HepG2 (cell line): ENCODE measurements around the gene MEGF6. TPM values are rescaled to one million over a fixed set of nuclear protein-coding genes. Genes with fewer than 3 reads are reported as not detected.
A peak's percentile ranks its signal among the peaks of the same experiment; 100 is the strongest.

Experiments used
- ATF2 ChIP-seq: sonication (generic); formaldehyde crosslinking; IDR thresholded peaks from 2 replicates; pipeline ENCODE4 v1.4.0; 2020; ENCODE audit warnings: missing genetic modification reagents
- BATF2 ChIP-seq: sonication (generic); formaldehyde crosslinking; IDR thresholded peaks from 2 replicates; pipeline ENCODE4 v1.8.0; 2022; ENCODE audit warnings: mild to moderate bottlenecking, missing genetic modification reagents, moderate library complexity
- BCL6 ChIP-seq: IDR thresholded peaks from 2 replicates; pipeline ENCODE4 v1.6.1; 2016; ENCODE audit warnings: missing genetic modification reagents, missing compliant biosample characterization
- FOXA3 ChIP-seq: IDR thresholded peaks from 2 replicates; pipeline ENCODE4 v1.6.1; 2016; ENCODE audit warnings: missing genetic modification reagents, missing compliant biosample characterization
- GPN1 ChIP-seq: sonication (generic); formaldehyde crosslinking; IDR thresholded peaks from 2 replicates; pipeline ENCODE4 v1.5.1; 2020; ENCODE audit warnings: missing genetic modification reagents, borderline replicate concordance
- IRF1 ChIP-seq: sonication (generic); formaldehyde crosslinking; IDR thresholded peaks from 2 replicates; pipeline ENCODE4 v1.4.0; 2020; ENCODE audit warnings: low read depth, mild to moderate bottlenecking, missing genetic modification reagents
- PAXIP1 ChIP-seq: sonication (generic); formaldehyde crosslinking; conservative IDR thresholded peaks from 2 replicates; pipeline ENCODE4 v1.4.0; 2020; ENCODE audit warnings: mild to moderate bottlenecking, missing genetic modification reagents, moderate library complexity
- SETDB1 ChIP-seq: sonication (generic); formaldehyde crosslinking; IDR thresholded peaks from 2 replicates; pipeline ENCODE4 v1.5.1; 2020; ENCODE audit warnings: missing genetic modification reagents, mild to moderate bottlenecking, borderline replicate concordance
- SNAPC5 ChIP-seq: sonication (generic); formaldehyde crosslinking; IDR thresholded peaks from 2 replicates; pipeline ENCODE4 v1.8.1; 2023; ENCODE audit warnings: mild to moderate bottlenecking, missing genetic modification reagents, borderline replicate concordance
- TEF ChIP-seq: sonication (generic); formaldehyde crosslinking; IDR thresholded peaks from 2 replicates; pipeline ENCODE4 v1.5.0; 2020; ENCODE audit warnings: missing genetic modification reagents
- TIGD3 ChIP-seq: sonication (generic); formaldehyde crosslinking; IDR thresholded peaks from 2 replicates; pipeline ENCODE4 v1.5.1; 2020; ENCODE audit warnings: mild to moderate bottlenecking, missing genetic modification reagents, borderline replicate concordance
- XBP1 ChIP-seq: sonication (generic); formaldehyde crosslinking; IDR thresholded peaks from 2 replicates; pipeline ENCODE4 v1.5.0; 2020; ENCODE audit warnings: missing genetic modification reagents
- ZBTB21 ChIP-seq: sonication (generic); formaldehyde crosslinking; IDR thresholded peaks from 2 replicates; pipeline ENCODE4 v1.4.0; 2020; ENCODE audit warnings: missing genetic modification reagents
- ZNF446 ChIP-seq: sonication (generic); formaldehyde crosslinking; IDR thresholded peaks from 2 replicates; pipeline ENCODE4 v1.5.0; 2020; ENCODE audit warnings: mild to moderate bottlenecking, missing genetic modification reagents
- ZNF503 ChIP-seq: sonication (generic); formaldehyde crosslinking; IDR thresholded peaks from 2 replicates; pipeline ENCODE4 v1.4.0; 2020; ENCODE audit warnings: missing genetic modification reagents
- ZNF672 ChIP-seq: sonication (generic); formaldehyde crosslinking; IDR thresholded peaks from 2 replicates; pipeline ENCODE4 v1.8.1; 2022; ENCODE audit warnings: missing genetic modification reagents
- polyA plus RNA-seq, 8 experiments: library from polyadenylated mRNA; depleted of rRNA in 3 of 8; stranded (reverse) in 7 of 8; unstranded in 1 of 8; fragments of >200 nt; fragmentation: Illumina TruSeq in 4 of 8; extraction: Trizol in 4 of 8; gene quantifications; 2 replicates each; pipeline versions ENCODE4 v1.2.1 to v1.2.3, GENCODE V29; 2011 to 2016; ENCODE audit warnings: low read depth in 4 of 8, missing spikeins in 1 of 8, mixed read lengths in 1 of 8; ENCODE audit not compliant: insufficient read depth in 1 of 8
- total RNA-seq, 5 experiments: library from RNA; depleted of rRNA; stranded (reverse); fragments of >200 nt; fragmentation: Illumina TruSeq; extraction: Trizol; gene quantifications; 2 replicates each; pipeline ENCODE4 v1.2.3, GENCODE V29; 2016; ENCODE audit warnings: low read depth in 1 of 5

MEGF6 gene
- total and polyA plus RNA-seq, 2 of the 13 experiments (the other 11 are each of a cell fraction or from before 2014, with no cell fraction given) = 1.9 TPM

GRCh38 chr1:3457910-3458883 is 153.1 kb downstream of the MEGF6 start (continued):
- TF ChIP-seq ATF2 (CRISPR knock-in tag) (no peak), ZNF503 (CRISPR knock-in tag) (no peak), BCL6 (CRISPR knock-in tag) (no peak), SETDB1 (CRISPR knock-in tag) (no peak), TEF (CRISPR knock-in tag) (no peak), IRF1 (CRISPR knock-in tag) (no peak), TIGD3 (CRISPR knock-in tag) (0 out of 2 replicates have a peak, but pooled peaks have one; percentile 52), GPN1 (CRISPR knock-in tag) (no peak), FOXA3 (CRISPR knock-in tag) (no peak), BATF2 (CRISPR knock-in tag) (no peak), ZNF672 (CRISPR knock-in tag) (no peak), ZNF446 (no peak), SNAPC5 (CRISPR knock-in tag) (no peak), XBP1 (CRISPR knock-in tag) (no peak), ZBTB21 (CRISPR knock-in tag) (no peak), PAXIP1 (CRISPR knock-in tag) (no peak)
